Stimulated activated CD8-positive, alpha-beta memory T cell treated with anti-CD3 and anti-CD28 coated beads, Interleukin-4, amount 100 ng/mL, for 24 hours (primary cell): ENCODE results near the gene CHST8.
"Not testable (repeated sequence)": the region's sequence is repeated elsewhere in the genome, so short reads cannot be mapped to it uniquely, and the experiment has no call there.

Experiments used
- DNase-seq: peaks from one replicate; pipeline ENCODE4 v3.0.0-alpha.2; 2020; ENCODE audit warnings: low read depth

CHST8 gene

GRCh38 chr19:33641956-33642498, 20.3 kb downstream of the CHST8 start:
- DNase-seq = no peak

- DNase-seq = no peak
Measured at GRCh38 chr19:33644284-33644836, 22.6 kb downstream of the CHST8 start.

GRCh38 chr19:33646306-33646705, 24.6 kb downstream of the CHST8 start:
- no peak for DNase-seq

DNA sequence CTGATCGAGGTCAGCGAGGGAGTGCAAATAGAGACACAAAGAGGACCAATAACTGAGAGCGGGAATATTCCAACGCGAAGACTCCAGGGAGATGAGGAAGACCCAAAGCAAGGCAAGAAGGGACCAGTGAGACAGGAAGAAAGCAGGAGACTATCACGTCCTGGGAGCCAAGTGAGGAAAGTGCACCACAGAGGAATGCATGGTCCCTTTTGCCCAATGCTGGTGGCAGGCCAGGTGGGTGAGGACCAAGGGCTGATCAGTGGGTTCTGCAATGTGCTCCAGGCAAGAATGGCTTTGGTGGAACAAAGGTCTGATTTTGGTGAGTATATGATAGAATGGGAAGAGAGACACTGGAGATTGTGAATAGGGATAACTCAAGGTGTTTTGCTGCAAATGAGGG, 25.4 kb downstream of the CHST8 start:
- no peak for DNase-seq

- DNase-seq = no peak
Measured at GRCh38 chr19:33649627-33650305, 28.0 kb downstream of the CHST8 start.

DNA sequence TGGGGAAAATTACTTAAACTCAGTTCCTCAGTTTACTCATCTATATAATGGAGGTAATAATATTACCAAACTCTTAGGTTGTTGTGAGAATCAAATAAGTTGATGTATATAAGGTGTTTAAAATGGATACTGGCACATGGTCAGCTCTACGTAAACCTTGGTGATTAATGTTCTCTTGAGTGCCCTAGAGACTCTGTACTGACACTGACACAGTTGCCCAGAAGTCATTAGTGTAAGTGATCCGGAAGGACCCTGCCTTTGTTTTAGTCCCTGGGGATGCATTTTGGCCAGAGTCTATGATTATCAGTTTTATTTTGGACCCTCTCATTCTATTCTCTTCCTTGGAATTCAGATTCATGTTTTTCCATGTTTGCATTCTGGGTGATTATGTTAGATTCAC, 31.9 kb downstream of the CHST8 start:
- no peak for DNase-seq

DNA sequence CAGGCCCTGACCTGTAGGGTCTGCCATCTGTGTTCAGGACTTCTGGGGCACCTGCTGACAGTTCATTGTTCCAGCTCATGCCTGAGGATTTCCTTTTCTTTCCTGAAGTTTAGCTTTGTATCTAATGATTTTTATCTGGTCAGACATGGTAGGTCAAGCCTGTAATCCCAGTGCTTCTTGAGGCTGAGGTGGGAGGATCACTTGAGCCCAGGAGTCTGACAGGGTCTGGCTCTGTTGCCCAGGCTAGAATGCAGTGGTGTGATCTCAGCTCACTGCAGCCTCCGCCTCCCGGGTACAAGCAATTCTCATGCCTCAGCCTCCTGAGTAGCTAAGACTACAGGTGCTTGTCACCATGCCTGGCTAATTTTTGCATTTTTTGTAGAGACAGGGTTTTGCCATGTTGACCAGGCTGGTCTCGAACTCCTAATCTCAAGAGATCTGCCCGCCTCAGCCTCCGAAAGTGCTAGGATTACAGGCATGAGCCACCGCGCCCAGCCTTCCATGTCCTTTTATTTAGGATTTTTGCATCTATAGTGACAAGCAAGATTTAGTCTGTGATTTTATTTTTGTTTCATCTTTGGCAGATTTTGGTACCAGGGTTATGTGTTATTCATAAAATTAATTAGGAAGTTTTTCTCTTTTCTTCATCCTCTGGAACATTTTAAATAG, 33.2 kb downstream of the CHST8 start:
- no peak for DNase-seq

GRCh38 chr19:33659835-33660234, 38.1 kb downstream of the CHST8 start:
- no peak for DNase-seq

DNA sequence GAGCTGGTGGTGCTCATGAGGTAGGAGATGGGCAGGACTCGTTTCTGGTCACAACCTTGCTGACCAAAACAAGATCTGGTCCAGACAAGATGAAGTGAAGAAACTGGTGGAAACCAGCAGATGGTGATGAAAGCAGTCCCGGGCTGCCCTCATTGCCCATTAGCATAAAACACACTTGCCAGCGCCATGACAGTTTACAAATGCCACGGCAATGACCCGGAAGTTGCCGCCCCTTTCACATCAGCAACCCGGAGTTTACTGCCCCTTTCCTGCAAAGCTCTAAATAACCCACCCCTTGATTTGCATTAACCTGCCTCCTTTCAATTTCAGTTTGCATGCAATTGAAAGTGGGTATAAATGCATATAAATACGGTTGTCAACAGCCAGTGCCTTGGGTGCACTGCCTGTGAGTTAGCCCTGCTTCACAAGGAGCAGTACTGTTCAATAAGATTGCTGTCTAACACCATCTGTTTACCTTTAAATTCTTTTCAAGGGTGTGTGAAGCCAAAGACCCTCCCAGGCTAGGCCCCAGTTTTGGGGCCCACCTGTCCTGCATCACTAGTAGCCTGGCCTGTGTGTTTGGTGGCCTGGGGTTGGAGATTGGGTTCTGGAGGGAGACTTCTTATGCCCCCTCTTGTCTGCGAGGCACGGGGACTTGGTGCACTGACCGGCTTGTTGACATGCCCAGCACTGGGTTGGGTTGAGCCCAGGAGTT, 38.8 kb downstream of the CHST8 start:
- no peak for DNase-seq

GRCh38 chr19:33661336-33661735, 39.6 kb downstream of the CHST8 start:
- DNase-seq = no peak

DNA sequence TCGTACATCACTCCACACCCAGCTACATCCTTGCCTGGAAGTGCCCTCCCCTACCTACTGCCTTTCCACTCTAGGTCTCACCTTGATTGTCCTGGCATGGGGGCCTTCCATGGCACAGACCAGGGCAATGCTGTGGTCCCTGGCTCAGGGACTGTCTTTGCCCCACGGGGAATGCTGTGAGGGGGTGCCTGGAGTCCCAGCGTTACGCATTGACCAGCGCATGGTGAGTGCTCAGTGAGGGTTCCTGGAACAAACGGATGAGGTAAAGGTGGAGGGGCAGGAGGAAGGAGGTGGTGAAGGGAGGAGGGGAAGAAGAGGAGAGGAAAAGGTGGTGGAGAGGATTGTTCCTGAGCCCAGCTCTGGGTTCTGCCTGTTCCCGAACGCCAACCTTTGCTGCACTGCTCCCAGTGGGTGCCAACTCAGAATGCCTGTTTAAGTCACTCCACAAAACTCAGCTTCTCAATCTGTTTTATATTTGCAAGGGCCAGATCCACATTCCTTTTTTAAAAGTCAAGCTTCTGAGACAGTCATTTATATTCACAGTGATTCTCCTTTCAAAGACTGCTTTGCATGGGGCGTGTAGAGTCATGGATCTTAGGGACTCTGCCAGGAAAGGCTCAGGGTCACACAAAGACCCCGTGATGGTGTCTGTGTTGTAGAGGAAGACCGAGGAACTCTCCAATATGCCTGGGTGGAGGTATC, 40.8 kb downstream of the CHST8 start:
- no peak for DNase-seq

DNA sequence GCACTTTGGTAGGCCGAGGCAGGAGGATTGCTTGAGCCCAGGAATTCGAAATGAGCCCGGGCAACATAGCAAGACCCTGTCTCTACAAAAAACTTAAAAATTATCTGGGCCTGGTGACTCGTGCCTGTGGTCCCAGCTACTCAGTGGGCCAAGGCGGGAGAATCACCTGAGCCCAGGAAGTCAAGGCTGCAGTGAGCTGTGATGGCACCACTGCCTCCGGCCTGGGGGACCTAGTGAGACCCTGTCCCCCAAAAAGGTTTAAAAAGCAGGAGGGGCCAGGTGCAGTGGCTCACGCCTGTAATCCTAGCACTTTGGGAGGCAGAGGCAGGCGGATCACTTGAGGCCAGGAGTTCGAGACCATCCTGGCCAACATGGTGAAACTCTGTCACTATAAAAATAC, 41.6 kb downstream of the CHST8 start:
- not testable (repeated sequence) for DNase-seq

DNA sequence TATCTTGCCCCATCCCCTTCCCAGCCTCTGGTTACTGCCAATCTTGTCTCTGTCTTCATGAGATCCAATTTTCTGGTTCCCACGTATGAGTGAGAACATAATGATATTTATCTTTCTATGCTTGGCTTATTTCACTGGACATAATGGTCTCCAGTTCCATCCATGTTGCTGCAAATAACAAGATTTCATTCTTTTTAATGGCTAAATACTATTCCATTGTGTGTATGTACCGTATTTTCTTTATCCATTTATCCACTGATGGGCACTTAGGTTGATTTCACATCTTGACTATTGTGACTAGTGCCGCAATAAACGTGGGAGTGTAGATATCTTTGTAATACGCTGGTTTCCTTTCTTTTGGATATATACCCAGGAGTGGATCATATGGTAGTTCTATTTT, 43.0 kb downstream of the CHST8 start:
- no peak for DNase-seq

DNA sequence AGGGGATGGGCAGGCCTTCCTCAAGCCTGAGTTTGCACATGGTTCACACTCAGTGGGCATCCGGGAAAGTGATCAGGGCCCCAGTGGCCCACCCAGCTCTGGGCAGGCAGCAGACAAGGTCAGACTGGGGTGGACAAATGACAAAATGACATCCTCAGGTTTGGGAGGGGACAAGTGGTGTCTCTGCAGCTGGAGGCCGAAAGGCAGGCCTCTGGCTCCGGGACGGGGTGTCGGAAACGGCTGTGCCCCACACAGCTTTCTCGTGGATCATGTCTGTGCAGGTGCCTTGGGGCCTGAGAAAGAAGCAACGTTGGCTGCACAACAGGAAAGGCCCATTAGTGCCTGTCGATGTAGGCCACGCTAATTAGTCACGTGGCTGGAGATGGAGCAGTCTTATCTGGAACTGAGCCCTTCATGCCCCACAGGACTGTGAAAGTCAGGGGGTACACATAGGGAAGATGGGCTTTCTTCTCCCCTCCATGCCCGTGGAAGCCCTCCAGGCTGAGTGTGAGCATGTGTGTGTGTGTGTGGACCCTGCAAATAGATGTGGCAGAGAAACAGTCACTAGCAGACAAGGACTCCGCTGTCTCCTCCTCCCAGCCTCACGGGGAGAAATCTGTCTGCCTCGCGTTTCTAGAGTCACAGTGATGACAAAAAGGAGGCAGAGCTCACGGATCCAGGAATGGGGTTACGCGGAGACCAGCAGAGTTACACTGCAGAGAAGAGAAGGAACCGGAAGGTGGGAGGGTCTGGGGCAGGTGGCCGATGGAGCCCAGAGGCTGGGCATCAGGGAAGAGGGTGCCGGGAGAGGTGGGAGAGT, 44.2 kb downstream of the CHST8 start:
- DNase-seq = no peak

GRCh38 chr19:33667141-33667650, 45.4 kb downstream of the CHST8 start:
- no peak for DNase-seq

GRCh38 chr19:33667881-33668280, 46.1 kb downstream of the CHST8 start:
- DNase-seq = no peak

DNA sequence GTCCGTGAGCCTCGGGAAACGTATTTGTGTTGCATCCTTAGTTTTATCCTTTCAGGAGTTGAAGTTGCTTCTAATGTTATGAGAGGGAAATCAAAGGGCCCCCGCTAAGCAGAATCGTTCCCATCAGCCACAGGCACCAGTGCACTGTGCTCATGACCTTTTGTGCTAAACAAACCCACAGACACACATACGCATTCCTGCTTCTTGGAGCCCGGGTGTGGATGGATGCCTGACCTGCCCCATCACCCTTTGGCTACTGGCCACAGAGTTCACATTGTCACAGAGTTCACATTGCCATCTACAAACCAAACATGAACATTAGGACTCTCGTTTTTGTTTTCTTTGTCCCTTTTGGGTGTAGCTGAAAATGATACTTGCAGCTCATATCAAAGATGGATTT, 47.2 kb downstream of the CHST8 start:
- no peak for DNase-seq

GRCh38 chr19:33669376-33669775, 47.6 kb downstream of the CHST8 start:
- DNase-seq = no peak

- DNase-seq = no peak
Measured at GRCh38 chr19:33670398-33670797, 48.6 kb downstream of the CHST8 start.

DNA sequence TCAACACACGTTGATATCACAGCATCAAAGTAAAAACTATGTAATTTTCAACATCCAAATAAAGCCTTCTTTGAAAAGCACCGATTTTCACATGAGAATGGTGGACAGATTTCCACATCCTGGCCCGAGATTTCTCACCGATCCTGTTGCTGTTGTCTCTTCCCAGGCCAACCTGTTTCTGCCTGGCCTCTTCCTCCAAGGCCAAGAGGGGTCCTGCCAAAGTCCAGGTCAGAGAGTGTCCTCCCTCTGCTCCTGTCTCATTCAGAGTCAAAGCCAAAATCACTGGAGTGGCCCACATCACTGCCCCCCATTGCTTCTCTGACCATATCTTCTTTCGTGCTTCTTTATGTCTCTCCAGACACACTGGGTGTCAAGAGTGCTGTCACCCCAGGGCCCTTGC, 49.5 kb downstream of the CHST8 start:
- no peak for DNase-seq

DNA sequence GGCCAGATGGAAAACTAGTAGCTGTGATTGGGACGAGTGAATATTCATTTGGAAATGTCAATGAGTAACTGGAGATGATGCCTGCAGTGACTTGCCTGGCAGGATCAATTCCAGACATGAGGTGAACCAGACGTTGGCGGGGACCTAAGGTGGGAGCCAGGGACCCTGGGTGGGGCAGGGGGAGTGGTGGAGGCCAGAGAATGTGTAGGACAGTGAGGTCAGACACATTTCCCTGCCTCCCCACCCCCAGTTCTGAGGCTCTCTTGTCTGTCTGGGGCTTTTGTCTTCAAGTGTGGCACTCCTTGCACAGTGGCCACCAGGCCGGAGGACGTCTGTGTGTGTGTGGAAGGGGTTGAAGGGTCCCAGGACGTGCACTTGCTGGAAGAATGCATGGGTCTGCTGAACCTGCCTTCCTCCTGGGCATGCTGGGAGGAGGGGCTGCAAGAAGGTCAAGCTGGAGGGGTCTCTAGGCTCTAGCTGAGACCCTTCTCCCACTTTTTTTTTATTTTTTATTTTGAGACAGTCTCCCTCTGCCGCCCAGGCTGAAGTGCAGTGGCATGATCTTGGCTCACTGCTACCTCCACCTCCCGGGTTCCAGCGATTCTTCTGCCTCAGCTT, 51.6 kb downstream of the CHST8 start:
- no peak for DNase-seq
